Endothelial cell of umbilical vein (primary cell): ENCODE data around the gene OSGEP. TPM values are rescaled to one million over a fixed set of nuclear protein-coding genes. Genes with fewer than 3 reads are reported as not detected.

Experiments used
- BruUV-seq: library from RNA; stranded (reverse); fragments of 400-500 nt; replicated peaks from 2 replicates; lab custom pipeline; 2021; lab: Mats Ljungman, UMichigan
- CTCF ChIA-PET: fragments of 300-600, 350-600 bp; sonication (Branson Sonifier 250); formaldehyde crosslinking; loops from one replicate; lab custom pipeline; 2021; ENCODE audit warnings: antibody characterized with exemption, inconsistent platforms; lab: Charles Lee
- POLR2A ChIA-PET: fragments of 300-600, 350-600 bp; sonication (Branson Sonifier 250); formaldehyde crosslinking; loops from one replicate; lab custom pipeline; 2021; ENCODE audit warnings: antibody characterized with exemption, inconsistent platforms; lab: Charles Lee
- DNase-seq: peaks from one replicate; pipeline ENCODE4 v3.0.0-alpha.2; 2011; ENCODE audit warnings: low read depth, low spot score
- FAIRE-seq: peaks from 2 replicates; lab custom pipeline; 2011; peaks lifted over from hg19 to GRCh38; lab: Jason Lieb, UNC
- H2AFZ ChIP-seq: 2 replicates; pipeline ENCODE4 v1.6.0; 2012; ENCODE audit warnings: low read depth, low read length, control low read depth, inconsistent platforms
- H3K27ac ChIP-seq: 2 replicates; pipeline ENCODE4 v1.5.1; 2011; ENCODE audit warnings: low read depth, mild to moderate bottlenecking, control low read depth, low read length, moderate library complexity; ENCODE audit not compliant: insufficient read depth
- H3K27me3 ChIP-seq, 2 experiments: 2 replicates each; pipeline versions ENCODE4 v1.6.0 to v1.6.1; 2011; ENCODE audit warnings: low read length in 2 of 2, mixed read lengths in 1 of 2; ENCODE audit not compliant: control insufficient read depth in 2 of 2, insufficient read depth in 2 of 2
- H3K36me3 ChIP-seq, 2 experiments: 2 replicates in 1 of 2; 3 replicates in 1 of 2; pipeline ENCODE4 v1.5.1; 2011; ENCODE audit warnings: low read length in 2 of 2, mild to moderate bottlenecking in 1 of 2, moderate library complexity in 1 of 2; ENCODE audit not compliant: control insufficient read depth in 2 of 2, insufficient read depth in 2 of 2; ENCODE audit errors: extremely low read depth in 1 of 2
- H3K4me1 ChIP-seq: 3 replicates; pipeline ENCODE4 v1.5.1; 2011; ENCODE audit warnings: mild to moderate bottlenecking, low read length; ENCODE audit not compliant: control insufficient read depth, insufficient read depth; ENCODE audit errors: extremely low read depth
- H3K4me2 ChIP-seq: 2 replicates; pipeline ENCODE4 v1.6.1; 2011; ENCODE audit warnings: low read length, control low read depth, mixed read lengths; ENCODE audit not compliant: insufficient read depth
- H3K4me3 ChIP-seq, 3 experiments: fragments of 200-600 bp in 1 of 3; sonication (generic), shearing (Covaris generic) in 1 of 3; replicated peaks in 1 of 3; 2 replicates each; pipeline ENCODE4 v1.5.1; 2011 to 2016; ENCODE audit warnings: control low read depth in 3 of 3, low read length in 3 of 3, mild to moderate bottlenecking in 2 of 3, inconsistent platforms in 1 of 3, low read depth in 1 of 3, moderate library complexity in 1 of 3; ENCODE audit not compliant: insufficient read depth in 1 of 3
- H3K79me2 ChIP-seq: 2 replicates; pipeline ENCODE4 v1.6.0; 2012; ENCODE audit warnings: low read length, inconsistent platforms; ENCODE audit not compliant: control insufficient read depth, insufficient read depth
- H3K9ac ChIP-seq: replicated peaks from 2 replicates; pipeline ENCODE3; 2011; ENCODE audit warnings: low read length, control low read depth; ENCODE audit not compliant: insufficient read depth; ENCODE audit errors: extremely low read depth
- H3K9me1 ChIP-seq: replicated peaks from 3 replicates; pipeline ENCODE4 v1.6.0; 2011; ENCODE audit warnings: mild to moderate bottlenecking, low read length; ENCODE audit not compliant: control insufficient read depth, insufficient read depth; ENCODE audit errors: extremely low read depth
- H3K9me3 ChIP-seq: replicated peaks from 2 replicates; pipeline ENCODE4 v1.5.1; 2012; ENCODE audit warnings: low read length, inconsistent platforms; ENCODE audit not compliant: control insufficient read depth, insufficient read depth
- H4K20me1 ChIP-seq: replicated peaks from 2 replicates; pipeline ENCODE3; 2011; ENCODE audit warnings: mild to moderate bottlenecking, low read length; ENCODE audit not compliant: control insufficient read depth, insufficient read depth; ENCODE audit errors: extremely low read depth
- CTCF ChIP-seq, 2 donors: IDR thresholded peaks; 1 replicate in 1 of 2; 2 replicates in 1 of 2; pipeline ENCODE4 v1.5.1; 2011; ENCODE audit warnings: low read length in 2 of 2, mild to moderate bottlenecking in 2 of 2, moderate library complexity in 2 of 2, control low read depth in 1 of 2, inconsistent platforms in 1 of 2, low read depth in 1 of 2; ENCODE audit not compliant: insufficient read depth in 1 of 2; ENCODE audit errors: extremely low read depth in 1 of 2
- EZH2 ChIP-seq: IDR thresholded peaks from 2 replicates; pipeline ENCODE4 v1.6.1; 2012; ENCODE audit warnings: borderline replicate concordance, low read depth, mild to moderate bottlenecking, moderate library complexity, low read length, inconsistent platforms; ENCODE audit not compliant: severe bottlenecking
- FOS ChIP-seq: IDR thresholded peaks from 2 replicates; pipeline ENCODE4 v1.6.1; 2011; ENCODE audit warnings: mild to moderate bottlenecking, low read length, moderate library complexity, borderline replicate concordance; ENCODE audit not compliant: insufficient read depth
- GATA2 ChIP-seq: IDR thresholded peaks from 2 replicates; pipeline ENCODE4 v1.7.0; 2011; ENCODE audit warnings: low read depth, mild to moderate bottlenecking, moderate library complexity, mixed read lengths, low read length; ENCODE audit not compliant: insufficient read length, insufficient read depth
- JUN ChIP-seq: IDR thresholded peaks from 2 replicates; pipeline ENCODE4 v1.6.1; 2011; ENCODE audit warnings: borderline replicate concordance, low read depth; ENCODE audit not compliant: insufficient read length, insufficient read depth
- MAX ChIP-seq: IDR thresholded peaks from 2 replicates; pipeline ENCODE4 v1.6.1; 2011; ENCODE audit not compliant: insufficient read depth, insufficient read length
- MYC ChIP-seq: IDR thresholded peaks from one replicate; pipeline ENCODE4 v1.6.1; 2011; ENCODE audit warnings: mild to moderate bottlenecking, low read depth, low read length
- POLR2A ChIP-seq: IDR thresholded peaks from 2 replicates; pipeline ENCODE4 v1.6.1; 2012; ENCODE audit warnings: low read depth, mild to moderate bottlenecking, control low read depth, low read length
- POLR2AphosphoS5 ChIP-seq: IDR thresholded peaks from 2 replicates; pipeline ENCODE4 v1.6.1; 2012; ENCODE audit warnings: low read depth, mild to moderate bottlenecking, control low read depth, low read length, moderate library complexity; ENCODE audit not compliant: insufficient read depth
- dilution Hi-C: fragments of 300-500 bp; cut with MboI; formaldehyde crosslinking; loops from one replicate; pipeline ENCODE4 v1.15.0; 2019; ENCODE audit warnings: low sequenced_read_pairs; ENCODE audit not compliant: extremely low pct_ligation_motif_present
- intact Hi-C: fragments of 100-400 bp; cut with micrococcal nuclease; formaldehyde crosslinking; loops from one replicate; pipeline ENCODE4 v1.10.0; 2022
- polyA plus RNA-seq, 4 experiments: library from polyadenylated mRNA; depleted of rRNA in 3 of 4; stranded (reverse) in 3 of 4; unstranded in 1 of 4; fragments of >200 nt; gene quantifications; 2 replicates each; pipeline versions ENCODE4 v1.2.1 to v1.2.3, GENCODE V29; 2011 to 2012; ENCODE audit warnings: missing spikeins in 1 of 4
- total RNA-seq: library from RNA; stranded (reverse); gene quantifications from 2 replicates; pipeline ENCODE4 v1.2.3, GENCODE V29; 2021

The OSGEP gene
- total and polyA plus RNA-seq, 2 donors (not counting 3 experiments of a cell fraction or from before 2014, with no cell fraction given) = 41.8 to 100 TPM

- H3K4me2 ChIP-seq = no peak overlapping the region
- no peak overlapping the region for H2AFZ ChIP-seq
- TF ChIP-seq GATA2 (no peak), EZH2 (no peak), MAX (no peak), POLR2AphosphoS5 (no peak), MYC (no peak), POLR2A (no peak), FOS (no peak), CTCF (IDR thresholded peaks at IDR 0.05; ENCODE audit: extremely low read depth in 1 of 2, insufficient read depth in 1 of 2, low read depth in 1 of 2, low read length in 2 of 2) (no peak), JUN (no peak)
- H3K27me3 ChIP-seq = no peaks in the 10 kb centered on the region
- BruUV-seq = no TSS peak
- POLR2A ChIA-PET = interaction anchor here (1.0 kb wide), 1 partner anchor 130 kb away, joined by 3 read pairs; no protein-coding TSS in a partner anchor
- H3K9me3 ChIP-seq = no peaks in the 10 kb centered on the region
- FAIRE-seq = no peak
- intact Hi-C loops = no loop called here
- CTCF ChIA-PET = interaction anchor here (1.4 kb wide), 1 partner anchor 11 kb away, joined by 4 read pairs; the partner anchor contains the start of gene PIP4P1
- peaks cover 25 to 27% of the 10 kb centered on the region in 2 experiments for H3K36me3 ChIP-seq
- no peak overlapping the region for H3K27ac ChIP-seq
- peaks cover 40% of the 10 kb centered on the region for H3K4me1 ChIP-seq
- dilution Hi-C loops = loop anchor here (10.0 kb wide), 1 partner anchor 118 kb away; no protein-coding TSS in a partner anchor
- peaks cover 59% of the 10 kb centered on the region for H3K79me2 ChIP-seq
- no peaks in the 10 kb centered on the region for H3K9me1 ChIP-seq
- H3K9ac ChIP-seq = no peak overlapping the region
- no peaks in the 10 kb centered on the region for H4K20me1 ChIP-seq
- no peak overlapping the region for H3K4me3 ChIP-seq
- DNase-seq = no peak
These were observed 18.0 kb upstream of the OSGEP start for GRCh38 chr14:20472536-20473169.
